ENCODE data around the gene CFAP61.

DNA sequence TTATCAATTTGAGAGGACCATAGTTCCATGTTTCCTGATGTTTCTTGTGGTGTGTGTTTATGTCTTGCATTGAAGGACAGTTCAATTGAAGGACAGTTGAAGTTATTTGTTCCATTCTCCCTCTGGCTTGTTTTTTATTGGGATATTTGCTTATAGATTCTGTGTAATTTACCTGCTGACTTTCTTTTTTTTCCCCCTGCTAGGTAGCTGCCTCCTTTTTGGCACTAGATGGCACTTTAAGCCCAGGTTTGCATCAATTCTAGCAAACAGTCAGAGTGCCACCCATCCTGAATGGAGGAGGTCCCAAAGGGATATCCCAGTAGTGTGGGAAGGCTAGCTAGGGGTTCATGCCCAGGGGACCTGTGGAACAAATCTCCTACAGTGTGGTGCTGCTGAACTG lies 78.1 kb downstream of the CFAP61 start:
- TF ChIP-seq EZH2 (IDR thresholded peaks at IDR 0.05; ENCODE audit: borderline replicate concordance) (no peak), CTCF (IDR thresholded peaks at IDR 0.05; ENCODE audit: poor library complexity) (peak; percentile 24)
